Measurements from ENCODE around the gene CCM2L.

CCM2L gene

DNA sequence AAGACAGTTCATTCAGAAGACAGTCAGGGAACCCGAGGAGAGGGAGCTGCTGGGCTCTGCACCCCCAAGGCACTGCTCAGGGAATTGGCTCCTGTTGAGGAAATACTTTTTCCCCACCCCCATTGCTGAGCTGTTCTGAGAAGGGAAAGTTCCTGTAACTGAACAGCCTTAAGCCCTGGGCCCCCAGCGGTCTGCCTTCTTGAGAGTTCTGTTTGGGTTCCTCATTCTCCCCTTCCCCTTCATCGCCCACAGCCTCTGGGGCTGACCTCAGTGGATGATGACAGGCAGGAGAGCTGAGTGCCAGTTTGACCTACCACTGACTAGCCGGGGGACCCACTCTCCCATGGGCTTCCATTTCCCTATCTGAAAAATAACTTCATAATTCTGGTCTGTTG, 52.5 kb downstream of the CCM2L start:
- no peak for DNase-seq

DNA sequence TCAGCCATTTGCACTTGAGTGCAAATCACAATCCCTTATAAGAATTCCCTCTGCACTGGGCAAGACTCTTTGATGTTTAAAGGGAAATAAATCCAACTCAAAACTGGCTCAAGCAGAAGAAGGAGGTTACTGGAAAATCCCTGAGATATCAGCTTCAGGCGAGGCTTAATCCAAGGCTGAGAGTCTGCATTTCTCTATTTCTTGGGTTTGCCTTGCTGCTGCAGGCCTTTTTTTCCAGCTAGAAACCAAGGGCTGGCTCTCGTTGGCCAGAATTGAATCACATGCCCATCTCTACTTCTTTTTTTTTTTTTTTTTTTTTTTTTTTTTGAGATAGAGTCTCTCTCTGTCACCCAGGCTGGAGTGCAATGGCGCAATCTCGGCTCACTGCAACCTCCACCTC, 53.5 kb downstream of the CCM2L start:
- no peak for DNase-seq

DNA sequence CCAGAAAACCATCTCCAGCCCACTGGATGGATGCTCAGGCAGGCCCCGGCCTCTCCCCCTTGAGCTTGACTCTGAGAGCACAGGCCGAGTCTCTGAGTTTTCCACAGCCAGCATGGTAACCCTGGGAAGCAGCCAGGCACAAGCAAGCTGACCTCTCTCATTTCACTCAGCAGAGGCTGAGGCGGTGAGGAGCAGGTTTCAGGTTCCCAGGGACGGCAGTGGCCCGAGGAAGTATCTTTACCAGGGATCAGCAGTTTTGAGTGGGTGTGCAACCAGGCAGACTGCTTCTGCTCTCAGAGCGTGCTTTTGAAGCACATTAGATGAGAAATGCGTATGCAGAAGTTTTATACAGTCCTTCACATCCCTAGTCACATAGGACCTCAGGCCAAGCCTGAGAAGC, 54.4 kb downstream of the CCM2L start:
- no peak for DNase-seq

DNA sequence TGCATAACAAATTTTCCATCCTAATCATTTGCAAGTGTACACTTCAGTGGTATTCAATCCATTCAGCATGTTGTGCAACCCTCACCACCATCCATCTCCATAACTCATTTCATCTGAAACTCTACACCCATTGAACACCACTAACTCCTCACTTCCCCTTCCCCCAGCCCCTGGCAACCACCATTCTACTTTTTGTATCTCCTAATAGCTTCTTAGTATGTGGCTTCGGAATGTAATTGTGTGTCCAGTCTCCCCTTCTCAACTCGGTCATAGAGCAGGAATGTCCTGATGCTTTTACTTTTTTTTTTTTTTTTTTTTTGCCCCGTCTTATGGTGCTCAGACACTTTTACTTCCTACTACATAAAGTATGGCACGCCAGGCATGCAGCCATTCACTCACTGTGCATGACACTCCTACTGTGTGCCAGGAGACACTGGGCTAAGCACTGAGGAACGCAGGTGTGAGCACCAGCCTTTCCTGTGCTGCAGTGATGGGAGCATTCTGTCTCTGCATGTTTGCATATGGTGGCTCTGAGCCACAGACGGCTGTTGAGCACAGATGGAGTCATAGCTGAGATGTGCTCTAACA, 57.1 kb downstream of the CCM2L start:
- no peak for DNase-seq

DNA sequence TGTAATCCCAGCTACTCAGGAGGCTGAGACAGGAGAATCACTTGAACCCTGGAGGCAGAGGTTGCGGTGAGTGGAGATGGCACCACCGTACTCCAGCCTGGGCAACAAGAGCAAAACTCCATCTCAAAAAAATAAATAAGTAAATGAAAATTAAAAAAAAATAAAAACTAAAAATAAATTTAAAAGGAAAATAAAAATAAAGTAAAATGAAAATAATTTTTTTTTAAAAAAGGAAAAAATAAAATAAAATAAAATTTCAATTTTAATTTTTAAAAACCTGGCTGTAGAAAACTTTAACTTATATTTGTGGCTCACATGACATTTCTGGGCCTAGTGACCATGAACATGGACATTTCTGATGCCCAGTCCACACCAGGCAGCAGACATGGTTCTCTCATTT, 57.9 kb downstream of the CCM2L start:
- DNase-seq, result no peak

DNA sequence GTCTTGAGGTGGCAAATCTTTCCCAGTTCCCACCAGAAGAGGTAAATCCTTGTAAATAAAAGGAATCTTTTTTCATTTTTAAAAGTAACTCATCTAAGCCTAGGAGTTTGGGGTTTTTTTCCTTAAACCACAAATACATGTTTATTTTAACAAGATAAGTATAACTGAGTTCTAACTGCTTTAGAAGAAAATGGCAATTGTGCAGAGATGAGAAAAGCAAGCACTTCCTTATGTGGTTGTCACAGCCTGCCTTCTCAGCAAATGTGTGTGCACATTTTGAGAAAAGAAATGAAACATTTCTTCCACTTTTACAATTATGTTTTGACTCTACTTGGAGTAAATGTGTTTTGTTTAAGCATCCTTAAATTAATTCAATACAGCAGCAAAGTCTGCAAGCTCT, 59.5 kb downstream of the CCM2L start:
- DNase-seq, result no peak

DNA sequence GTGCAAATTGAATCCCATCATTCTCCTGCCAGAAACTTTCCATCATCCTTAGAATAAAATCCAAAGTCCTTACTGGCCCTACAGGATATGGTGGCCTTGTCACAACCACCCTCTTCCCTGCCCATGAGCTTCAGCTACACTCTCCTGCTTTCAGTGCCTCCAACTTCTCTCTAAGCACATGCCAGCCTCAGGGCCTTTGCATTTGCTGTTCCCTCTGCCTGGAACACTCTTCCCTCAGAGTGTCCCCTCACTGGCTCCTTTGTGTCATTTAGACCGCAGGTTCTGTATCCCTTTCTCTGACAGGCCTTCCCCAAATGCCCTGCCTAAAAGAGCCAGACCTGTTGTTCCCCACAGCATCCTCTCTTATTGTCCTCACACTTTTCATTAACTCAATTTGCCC, 60.0 kb downstream of the CCM2L start:
- no peak for DNase-seq

DNA sequence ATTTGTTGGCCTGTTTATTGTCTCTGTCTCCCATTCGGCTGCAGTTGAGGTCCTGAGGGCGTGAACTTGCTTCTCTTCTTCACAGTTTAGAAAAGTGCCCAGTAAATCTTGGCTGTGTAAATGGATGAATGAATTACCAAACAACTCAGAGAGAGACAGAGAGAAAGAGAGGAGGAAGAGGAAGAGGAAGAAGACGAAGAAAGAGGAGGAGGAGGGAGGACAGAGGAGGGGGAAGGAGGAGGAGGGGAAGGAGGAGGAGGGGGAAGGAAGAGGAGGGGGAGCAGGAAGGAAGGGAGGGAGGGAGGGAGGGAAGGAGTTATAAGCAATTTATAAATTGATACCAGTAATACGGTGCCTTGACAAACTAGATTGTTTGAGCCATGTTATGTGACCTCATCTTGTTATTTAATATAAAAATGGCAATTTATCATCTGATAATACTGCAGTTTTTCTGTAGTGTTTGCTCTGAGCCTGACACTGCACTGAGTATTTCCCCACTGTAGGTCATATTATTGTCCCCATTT, 60.5 kb downstream of the CCM2L start:
- no peak for DNase-seq

DNA sequence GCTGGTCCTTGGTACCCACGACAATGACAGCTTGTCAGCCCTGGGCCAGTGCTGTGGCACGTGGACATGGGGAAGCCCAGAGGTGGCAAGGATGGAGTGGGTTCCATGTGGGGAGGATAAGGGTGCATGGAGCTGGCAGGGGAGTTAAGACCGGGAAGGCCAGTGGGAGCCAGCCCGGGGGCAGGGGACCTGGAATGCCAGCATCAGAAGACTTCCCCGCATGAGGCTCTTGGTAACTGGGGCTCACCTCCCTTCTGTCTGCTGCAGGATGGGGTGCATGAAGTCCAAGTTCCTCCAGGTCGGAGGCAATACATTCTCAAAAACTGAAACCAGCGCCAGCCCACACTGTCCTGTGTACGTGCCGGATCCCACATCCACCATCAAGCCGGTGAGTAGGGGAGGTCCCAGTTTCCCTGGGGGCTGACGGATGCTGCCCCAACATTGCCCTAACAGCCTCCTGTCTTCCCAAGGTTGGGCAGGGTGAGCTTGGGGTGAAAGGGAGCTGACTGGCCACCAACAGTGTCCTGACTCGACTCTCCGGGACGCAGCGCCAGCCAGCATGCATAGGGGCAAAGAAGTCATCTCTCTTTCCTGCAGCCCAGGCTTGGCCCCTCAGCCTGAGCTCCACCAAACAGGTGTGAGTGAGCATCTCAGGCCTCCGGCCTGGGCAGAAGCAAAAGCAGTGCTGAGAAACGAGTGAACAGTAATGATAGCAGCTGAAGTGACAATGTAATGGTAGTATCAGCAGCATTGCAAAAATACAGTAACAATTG, 61.3 kb downstream of the CCM2L start:
- DNase-seq, result no peak

DNA sequence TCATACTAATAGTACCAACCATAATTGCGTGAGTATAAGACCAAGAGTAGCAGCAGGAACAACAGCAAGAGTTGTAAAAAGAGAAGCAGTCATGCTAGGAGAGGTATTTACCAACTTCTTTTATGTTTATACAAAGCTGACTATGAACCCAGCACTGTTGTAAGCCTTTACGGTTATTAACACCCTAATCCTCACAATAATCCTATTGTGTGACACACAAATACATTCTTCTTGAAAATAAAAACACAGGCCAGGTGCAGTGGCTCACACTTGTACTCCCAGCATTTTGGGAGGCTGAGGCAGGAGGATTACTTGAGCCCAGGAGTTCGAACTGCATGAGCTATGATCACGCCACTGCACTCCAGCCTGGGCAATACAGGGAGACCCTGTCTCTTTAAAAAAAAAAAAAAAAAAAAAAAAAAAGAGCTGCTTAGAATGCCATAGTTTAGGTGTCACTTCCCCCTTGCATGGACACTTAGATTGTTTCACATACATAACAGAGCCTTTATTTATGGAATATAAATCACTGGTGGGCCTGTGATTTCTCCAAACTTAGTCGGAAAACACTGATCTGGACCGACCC, 62.0 kb downstream of the CCM2L start:
- DNase-seq, result no peak

DNA sequence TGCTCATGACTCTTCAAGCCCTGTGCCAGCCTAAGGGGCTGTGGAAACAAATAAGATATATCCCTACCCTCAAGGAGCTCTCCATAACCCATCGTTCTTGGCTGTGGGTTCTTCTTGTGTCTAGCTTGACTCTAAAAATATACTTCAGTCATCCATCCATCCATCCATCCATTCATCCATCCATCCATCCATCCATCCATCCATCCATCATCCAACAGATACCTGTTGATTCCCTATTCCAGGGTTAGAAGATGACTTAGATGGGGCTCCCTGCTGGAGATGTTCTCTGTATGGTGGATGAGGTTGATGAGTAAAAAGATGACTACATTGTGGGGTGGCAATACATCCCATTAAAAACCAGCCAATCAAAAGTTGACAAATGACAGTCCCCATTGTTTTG, 65.3 kb downstream of the CCM2L start:
- DNase-seq, result no peak

DNA sequence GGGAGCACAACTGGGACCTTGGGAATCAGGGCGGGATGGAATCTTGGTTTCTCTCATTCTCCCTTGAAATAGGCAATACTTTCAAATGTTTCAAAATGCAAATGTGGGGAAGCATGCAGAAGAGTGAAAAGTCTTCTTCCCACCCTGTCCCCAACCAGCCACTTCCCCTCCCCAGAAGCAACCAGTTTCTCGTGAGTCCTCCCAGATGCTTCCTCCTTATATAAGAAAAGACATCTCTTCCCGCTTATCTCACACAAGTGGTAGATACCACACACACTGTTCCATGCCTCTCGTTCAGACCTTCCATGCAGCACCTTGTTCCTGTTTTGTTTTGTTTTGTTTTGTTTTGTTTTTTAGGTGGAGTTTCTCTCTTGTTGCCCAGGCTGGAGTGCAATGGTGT, 67.0 kb downstream of the CCM2L start:
- no peak for DNase-seq

DNA sequence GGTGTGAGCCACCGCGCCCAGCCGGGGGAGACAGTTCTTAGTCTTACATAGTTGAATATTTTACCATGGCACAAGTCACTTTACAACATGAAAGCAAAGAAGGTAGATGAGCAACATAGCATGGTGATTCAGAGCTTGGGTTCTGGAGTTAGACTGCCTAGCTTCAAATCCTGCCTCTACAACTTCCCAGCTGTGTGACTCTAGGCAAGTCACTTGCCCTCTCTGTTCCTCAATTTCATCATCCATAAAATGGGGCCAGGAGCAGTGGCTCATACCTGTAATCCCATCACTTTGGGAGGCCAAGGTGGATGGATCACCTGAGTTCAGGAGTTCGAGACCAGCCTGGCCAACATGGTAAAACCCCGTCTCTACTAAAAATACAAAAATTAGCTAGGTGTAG, 68.1 kb downstream of the CCM2L start:
- DNase-seq, result no peak

DNA sequence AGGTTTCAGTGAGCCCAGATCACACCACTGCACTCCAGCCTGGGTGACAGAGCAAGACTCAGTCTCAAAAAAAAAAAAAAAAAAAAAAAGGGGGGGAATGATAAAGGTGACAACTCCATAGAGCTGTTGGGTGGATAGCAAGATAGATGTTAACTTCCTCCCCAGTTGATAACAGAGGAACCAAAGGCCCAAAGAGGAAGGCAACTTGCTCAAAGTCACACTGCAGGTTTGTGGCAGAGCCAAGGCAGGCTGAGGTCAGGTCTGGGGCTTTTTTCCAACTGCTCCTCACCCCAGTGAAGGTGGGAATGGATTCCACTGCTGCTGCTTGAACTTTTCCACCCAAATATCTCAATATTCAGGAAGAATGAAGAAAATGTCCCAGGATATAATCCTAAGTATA, 68.6 kb downstream of the CCM2L start:
- no peak for DNase-seq

DNA sequence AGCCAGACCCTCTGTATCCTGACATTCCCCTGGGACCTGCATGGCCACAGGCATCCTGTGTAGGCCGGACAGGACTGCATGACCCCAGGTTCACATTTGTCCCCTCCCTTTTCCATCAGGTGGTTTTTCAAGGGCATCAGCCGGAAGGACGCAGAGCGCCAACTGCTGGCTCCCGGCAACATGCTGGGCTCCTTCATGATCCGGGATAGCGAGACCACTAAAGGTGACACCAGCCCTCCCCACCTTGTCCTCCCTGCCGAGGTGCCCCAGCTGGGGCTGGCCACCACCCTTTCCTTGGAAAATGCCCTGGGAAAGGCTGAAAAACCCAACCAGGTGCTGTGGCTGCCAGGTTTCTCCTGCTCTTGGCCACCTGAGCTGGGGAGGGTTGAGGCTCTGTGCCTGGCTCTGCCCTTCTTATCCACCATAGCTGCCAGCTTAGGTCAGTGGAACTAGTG, 69.4 kb downstream of the CCM2L start:
- no peak for DNase-seq

DNA sequence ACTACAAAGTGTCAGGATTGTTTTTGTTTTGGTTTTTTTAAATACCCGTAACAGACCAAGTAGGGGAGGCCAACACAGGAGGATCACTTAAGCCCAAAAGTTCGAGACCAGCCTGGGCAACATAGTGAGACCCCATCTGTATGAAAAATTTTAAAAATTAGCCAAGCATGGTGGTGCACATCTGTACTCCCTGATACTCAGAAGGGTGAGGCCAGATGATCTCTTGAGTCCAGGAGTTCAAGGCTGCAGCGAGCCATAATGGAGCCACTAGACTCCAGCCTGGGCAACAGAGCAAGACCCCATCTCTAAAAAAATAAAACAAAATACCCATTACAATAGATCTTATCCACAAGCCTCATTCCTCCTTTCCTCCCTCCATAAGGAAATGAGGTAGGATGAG, 70.5 kb downstream of the CCM2L start:
- no peak for DNase-seq
